IPS-11a (cell line): ENCODE measurements around the gene C1orf159.
A peak's percentile ranks its signal among the peaks of the same experiment; 100 is the strongest.
"Not testable (repeated sequence)": the region's sequence is repeated elsewhere in the genome, so short reads cannot be mapped to it uniquely, and the experiment has no call there.

Experiments used
- H3K4me3 ChIP-seq: one replicate; pipeline ENCODE4 v1.5.1; 2013; ENCODE audit warnings: low read depth, low read length, control low read depth

C1orf159 gene

DNA sequence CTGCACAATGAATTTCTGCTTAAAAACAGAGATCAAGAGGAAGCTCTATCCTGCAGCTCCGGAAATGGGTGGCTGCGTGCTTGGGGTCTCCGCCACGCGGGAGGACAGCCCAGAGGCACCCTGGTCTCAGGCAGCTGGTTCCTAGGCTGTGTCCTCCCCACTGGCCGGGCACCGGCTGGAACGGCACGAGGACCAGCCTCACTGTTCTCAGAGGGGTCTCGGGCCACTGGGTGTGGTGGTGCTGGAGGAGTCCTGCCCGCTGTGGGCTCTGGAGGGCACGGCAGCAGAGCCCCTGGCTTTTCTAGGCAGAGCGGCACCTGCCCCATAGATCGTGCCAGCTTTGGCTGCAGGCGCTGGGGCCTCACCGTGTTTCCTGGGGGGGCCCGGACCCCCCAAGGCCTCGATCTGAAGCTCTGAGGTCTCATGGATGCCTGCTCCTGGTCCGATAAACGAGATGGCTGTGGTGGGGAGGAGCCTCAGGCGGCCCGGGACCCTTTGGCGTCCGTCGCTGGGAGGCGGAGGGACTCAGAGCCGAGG is 33.6 kb downstream of the C1orf159 start:
- H3K4me3 ChIP-seq, result no peak overlapping the region

GRCh38 chr1:1081311-1082238 is 34.3 kb downstream of the C1orf159 start:
- no peak overlapping the region for H3K4me3 ChIP-seq

GRCh38 chr1:1080951-1081310 is 35.0 kb downstream of the C1orf159 start:
- H3K4me3 ChIP-seq, result no peak overlapping the region

DNA sequence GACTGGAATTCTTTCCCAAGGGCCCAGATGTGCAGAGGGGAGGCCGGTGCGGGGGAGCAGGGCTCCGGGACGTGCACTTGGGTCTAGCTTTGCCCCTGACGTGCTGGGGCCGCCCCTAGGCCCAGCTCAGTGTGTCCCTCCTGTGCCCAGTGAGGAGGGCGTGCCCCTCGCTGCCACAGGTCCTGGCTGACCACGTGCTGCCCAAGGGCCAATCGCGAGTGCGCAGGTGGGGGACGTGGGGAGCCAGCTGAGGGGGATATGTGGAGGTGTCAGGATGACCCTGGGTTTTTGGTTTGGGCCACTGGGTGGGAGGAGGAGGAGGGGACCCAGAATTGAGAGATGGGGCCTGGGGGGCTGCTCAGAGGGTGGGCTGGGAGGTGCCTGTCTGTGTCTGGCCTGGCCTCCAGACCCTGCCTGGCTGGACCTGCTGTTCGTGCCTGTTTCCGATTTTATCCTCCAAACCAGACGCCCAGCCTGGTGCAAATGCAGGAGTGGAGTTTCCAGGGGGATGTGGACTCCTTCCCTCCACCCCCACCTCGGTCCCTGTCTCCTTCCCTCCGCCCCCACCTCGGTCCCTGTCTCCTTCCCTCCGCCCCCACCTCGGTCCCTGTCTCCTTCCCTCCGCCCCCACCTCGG is 35.6 kb downstream of the C1orf159 start:
- H3K4me3 ChIP-seq, result peak overlapping the region; percentile 17

- H3K4me3 ChIP-seq, result no peak overlapping the region
These were observed 36.3 kb downstream of the C1orf159 start for GRCh38 chr1:1079408-1080121.

- not testable (repeated sequence) for H3K4me3 ChIP-seq
These were observed 38.5 kb downstream of the C1orf159 start for GRCh38 chr1:1077396-1077795.

DNA sequence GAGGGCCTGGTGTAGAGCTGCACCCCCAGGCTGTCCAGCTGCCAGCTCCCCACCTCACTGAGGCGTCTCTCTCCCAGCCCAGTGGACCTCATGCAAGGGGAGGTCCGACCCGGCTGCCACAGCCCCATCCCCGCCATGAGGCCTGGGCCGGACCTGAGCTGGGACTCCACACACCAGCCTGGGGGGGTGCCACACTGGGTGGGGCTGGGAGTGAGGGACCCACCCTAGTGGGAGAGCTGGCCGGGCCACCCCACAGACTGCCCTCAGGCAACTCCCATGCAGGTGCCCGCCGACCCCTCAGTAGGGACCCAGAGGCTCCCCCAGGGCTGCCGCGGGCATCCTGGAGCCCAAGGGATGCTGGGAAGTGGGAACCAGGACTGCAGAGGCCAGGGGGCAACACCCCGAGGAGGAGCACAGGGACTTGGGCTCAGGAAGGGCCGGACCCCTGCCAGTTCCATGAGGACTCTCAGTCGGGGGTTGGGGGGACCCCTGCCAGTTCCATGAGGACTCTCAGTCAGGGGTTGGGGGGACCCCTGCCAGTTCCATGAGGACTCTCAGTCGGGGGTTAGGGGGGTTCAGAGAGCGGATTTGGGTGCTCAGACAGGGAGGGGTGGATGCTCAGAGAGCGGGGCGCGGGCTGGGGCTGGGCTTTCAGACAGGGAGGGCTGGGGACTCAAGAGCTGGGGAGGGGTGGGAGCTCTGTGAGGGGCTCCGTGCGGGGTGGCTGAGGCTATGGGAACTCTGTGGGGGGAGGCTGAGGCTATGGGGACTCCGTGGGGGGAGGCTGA is 40.5 kb downstream of the C1orf159 start:
- H3K4me3 ChIP-seq, result no peak overlapping the region

DNA sequence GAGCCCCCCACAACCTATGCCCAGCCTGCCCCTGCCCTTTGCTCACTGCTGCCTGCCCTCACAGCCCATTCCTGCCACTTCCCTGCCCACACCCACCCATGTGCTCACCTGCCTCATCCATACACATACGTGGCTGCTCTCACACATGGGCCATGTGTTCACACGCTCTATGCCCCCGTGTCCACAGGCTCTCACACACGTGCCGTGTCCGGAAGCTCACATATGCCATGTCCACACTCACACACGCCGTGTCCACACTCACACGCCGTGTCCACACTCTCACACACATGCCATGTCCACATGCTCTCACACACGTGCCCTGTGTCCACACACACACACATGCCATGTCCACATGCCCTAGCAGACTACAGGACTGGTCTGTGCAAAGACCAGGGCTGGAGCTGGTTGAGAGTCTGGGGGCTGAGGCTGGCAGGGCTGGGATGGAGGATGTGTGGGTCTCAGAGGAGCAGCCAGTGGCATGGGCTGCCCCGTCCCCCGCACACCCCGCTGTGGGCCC is 41.2 kb downstream of the C1orf159 start:
- no peak overlapping the region for H3K4me3 ChIP-seq

DNA sequence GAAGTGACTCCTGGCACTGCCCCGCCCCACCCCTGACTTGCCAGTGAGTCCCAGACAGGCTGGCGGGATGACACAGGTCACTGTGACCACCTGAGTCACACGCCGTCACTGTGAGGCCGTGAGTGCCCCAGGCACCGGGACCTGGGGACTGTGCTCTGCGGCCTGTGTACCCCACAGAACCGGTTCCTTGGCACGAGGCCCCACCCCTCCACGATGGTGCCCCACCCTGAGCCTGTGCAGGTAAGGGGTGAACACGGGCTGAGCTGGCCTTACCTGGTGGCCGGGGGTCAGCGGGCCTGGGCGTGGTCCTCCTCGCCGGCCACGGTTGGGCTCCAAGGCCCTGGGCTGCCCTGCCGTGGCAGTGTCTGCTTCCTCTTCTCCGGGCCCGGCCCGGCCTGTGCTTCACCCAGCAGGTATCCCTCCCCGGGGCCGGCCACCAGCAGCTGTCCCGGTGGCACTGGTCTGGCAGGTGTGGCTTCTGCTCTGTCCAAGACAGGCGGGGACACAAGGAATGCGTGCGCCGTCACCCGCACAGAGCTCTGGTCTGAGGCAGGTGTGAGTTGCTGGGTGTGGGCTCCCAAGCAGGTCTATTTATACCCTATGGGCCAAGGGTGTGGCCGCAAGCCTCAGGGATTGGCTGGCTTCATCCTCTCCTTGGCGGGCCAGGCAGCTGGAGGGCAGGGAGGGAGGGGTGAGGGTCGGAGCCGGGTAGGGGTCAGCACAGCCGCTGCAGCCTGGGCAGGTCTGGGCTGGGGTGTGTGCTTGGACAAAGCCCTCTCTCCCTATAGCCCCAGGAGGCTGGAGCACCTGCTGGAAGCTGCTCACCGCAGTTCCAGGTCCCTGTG is 41.9 kb downstream of the C1orf159 start, which contains the start of gene RNF223:
Gene RNF223 (minus strand): TSS at position 564 of the 845 bp plus-strand sequence. CDS start 1,740 bp downstream, outside the sequence.
- no peak within 1 kb of the TSS for H3K4me3 ChIP-seq

GRCh38 chr1:1072849-1073742 is 42.8 kb downstream of the C1orf159 start:
- no peak overlapping the region for H3K4me3 ChIP-seq

GRCh38 chr1:1072299-1072848 is 43.5 kb downstream of the C1orf159 start:
- no peak overlapping the region for H3K4me3 ChIP-seq

GRCh38 chr1:1071486-1072298 is 44.2 kb downstream of the C1orf159 start:
- H3K4me3 ChIP-seq, result no peak overlapping the region

- H3K4me3 ChIP-seq, result peak overlapping the region; percentile 33
These were observed 45.9 kb downstream of the C1orf159 start for GRCh38 chr1:1069711-1070676.

GRCh38 chr1:1069056-1069710 is 46.7 kb downstream of the C1orf159 start:
- H3K4me3 ChIP-seq, result peak overlapping the region; percentile 33

DNA sequence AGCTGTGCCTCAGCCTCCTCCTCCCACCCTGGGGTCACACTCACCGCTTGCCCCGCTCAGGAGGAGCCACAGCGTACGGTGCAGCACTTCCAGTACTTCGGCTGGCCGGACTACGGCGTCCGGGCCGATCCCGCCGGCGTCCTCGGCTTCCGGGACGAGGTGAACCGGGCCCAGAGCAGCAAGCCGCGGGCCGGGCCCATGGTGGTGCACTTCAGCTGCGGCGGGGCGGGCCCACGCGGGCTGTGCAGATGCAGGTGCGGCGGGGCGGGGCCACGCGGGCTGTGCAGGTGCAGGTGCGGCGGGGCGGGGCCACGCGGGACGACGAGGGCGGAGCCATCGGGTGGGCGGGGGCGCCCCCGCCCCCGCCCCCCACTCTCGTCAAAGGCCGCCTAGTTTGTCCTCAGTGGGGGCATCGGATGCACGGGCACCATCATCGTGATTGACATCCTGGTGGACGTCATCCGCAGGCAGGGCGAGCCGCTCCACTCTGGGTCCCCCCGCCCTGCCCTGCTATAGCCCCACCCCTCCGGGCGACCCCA is 47.3 kb downstream of the C1orf159 start:
- peak overlapping the region; percentile 24 for H3K4me3 ChIP-seq
